GM21723 (cell line): ENCODE results near the gene LDLRAP1.

ENCODE experiments used
- ATAC-seq: cut with Tn5 transposase; IDR thresholded peaks from one replicate; pipeline ENCODE4 v1.9.1; 2021; ENCODE audit warnings: mild to moderate bottlenecking, moderate library complexity; ENCODE audit not compliant: unreplicated experiment

Gene LDLRAP1

DNA sequence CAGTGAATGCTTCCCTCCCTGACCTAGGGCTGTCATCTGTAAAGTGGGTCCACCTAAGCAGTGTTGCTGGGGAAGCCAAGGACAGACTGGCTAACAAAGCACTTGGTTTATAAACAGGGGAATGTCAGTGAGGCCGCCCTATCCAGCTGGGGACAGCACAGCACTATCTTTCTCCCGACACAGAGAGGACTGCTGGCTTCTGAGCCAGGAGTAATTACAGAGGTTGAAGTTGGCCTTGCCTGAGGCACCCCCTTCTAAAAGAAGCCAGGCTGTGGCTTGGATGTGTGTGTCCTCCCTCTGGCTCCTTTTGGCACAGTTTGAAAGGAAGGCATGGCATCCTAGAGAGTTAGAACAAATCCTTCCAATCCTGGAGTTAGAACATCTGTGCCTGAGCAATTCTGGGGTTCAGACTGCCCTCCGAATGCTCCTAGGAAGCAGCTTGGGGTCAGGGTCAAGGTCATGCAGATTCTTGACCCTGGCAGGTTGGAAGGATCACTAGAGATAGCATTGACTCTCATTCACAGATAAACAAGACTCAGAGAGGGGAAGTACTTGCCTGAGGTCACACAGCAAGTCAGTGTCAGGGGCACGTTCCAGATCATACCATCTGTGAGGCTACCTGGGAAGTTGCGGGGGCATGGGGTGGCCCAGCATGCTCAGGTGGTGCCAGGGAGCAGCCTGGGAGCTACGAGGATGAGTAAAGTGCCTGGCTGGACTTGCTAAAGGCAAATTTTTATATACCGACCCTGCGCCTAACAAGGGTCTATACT is 1.3 kb upstream of the LDLRAP1 start:
- no peak for ATAC-seq

DNA sequence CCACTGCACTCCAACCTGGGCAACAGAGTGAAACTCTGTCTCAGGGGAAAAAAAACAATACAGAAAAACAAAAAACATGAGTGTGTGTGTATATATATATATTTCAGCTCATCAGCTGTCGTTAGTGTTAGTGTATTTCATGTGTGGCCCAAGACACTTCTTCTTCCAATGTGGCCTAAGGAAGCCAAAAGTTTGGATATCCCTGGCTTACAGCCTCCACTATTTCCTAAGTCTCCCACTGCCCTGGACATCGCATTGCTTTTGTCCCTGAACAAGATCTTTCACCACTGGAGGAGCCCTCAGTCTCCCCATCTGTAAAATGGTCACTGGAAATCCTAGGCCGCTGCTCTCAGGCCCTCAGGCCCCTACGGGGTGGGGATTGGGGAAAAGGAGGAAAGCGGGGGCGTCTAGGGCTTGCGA is 391 bp upstream of the LDLRAP1 start:
- peak; percentile 12 for ATAC-seq

DNA sequence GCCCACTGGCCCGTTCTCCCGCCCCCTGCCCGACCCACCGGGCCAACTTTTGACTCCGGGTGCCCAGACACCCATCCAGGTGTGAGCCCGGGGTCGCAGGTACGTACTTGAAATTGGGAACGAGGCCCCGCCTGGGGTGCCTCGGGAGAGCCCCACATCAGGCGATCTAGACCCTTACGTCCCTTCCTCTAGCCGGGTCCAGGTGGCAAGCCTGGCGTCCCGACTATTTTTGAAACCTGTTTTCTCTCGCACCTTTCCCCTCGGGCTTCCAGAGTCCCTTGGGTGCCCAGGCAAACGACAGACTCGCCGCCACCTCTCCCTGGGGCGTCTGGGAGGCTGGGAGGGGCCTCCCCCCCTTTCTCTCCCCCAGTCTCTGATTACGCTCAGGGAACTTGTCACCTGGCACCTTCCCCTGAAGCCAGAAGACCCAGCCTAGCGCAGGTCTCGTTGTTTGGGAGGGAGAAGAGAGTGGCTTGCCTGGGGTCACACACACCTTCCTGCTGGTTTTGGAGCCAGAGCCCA is 898 bp downstream of the LDLRAP1 start:
- ATAC-seq = no peak

DNA sequence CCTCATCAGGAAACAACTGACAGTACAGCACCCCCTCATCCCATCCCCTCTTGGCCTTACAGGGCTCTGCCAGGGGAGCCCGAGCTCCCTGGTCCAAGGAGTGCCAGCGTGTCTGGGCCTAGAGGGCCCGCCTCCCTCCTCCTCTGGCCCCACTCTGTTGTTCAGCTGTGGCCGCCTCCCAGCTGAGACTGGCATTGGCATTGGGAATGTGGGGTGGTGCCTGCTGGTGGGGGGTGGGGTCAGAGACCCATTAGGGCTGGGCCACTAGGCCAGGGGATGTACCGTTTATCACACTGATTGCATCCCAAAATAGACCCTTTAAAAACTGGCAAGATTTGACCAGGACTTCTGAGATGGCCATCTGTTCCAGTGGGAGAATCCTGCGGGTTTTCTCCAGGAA is 1.4 kb downstream of the LDLRAP1 start:
- no peak for ATAC-seq

DNA sequence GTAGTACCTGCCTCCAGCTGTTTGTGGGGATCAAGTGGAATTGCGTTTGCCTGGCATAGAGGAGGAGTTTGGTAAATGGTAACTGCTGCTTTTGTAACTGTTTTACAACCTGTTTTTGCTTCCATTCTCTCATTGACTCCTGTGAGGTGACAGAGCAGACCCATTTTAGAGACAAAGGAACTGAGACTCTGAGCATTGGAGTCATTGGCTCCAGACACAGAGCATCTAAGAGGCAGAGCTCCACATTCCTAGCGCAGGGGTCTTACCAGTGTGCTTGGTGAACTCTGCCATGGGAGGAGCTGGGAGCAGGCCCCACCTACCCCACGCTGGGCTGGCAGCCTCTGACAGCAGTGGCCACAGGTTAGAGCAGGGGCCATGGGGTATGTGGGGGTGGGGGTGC is 2.4 kb downstream of the LDLRAP1 start:
- ATAC-seq = no peak

DNA sequence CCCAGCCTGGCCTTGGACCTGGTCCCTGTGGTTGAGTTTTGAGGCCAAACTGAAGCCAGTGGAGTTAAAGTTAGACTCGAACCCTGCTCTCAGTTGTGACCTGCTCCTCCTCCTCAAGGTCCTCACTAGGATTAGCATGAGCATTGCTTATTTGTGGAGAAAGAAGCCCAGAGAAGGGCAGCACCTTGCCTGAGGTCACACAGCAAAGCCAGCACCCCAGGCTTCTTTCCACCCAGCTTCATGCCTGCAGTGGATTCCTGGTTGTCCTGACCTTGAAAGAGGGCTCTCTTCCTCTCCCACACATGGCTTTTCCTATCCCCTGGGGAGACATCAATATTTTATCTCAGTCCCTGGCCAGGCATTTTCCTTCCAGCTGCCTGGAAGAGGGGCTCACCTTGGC is 2.8 kb downstream of the LDLRAP1 start:
- no peak for ATAC-seq

DNA sequence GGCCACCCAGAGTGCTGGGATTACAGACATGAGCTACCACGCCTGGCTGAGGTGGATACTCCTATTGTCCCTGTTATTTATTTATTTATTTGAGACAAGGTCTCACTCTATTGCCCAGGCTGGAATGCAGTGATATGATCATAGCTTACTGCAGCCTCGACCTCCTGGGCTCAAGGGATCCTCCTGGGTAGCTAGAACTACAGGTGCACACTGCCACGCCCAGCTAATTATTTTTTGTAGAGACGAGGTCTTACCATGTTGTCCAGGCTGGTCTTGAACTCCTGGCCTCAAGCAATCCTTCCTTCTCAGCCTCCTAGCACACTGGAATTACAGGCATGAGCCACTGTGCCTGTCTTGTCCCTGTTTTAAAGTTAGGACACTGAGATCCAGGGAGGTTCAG is 5.2 kb downstream of the LDLRAP1 start:
- ATAC-seq = no peak

DNA sequence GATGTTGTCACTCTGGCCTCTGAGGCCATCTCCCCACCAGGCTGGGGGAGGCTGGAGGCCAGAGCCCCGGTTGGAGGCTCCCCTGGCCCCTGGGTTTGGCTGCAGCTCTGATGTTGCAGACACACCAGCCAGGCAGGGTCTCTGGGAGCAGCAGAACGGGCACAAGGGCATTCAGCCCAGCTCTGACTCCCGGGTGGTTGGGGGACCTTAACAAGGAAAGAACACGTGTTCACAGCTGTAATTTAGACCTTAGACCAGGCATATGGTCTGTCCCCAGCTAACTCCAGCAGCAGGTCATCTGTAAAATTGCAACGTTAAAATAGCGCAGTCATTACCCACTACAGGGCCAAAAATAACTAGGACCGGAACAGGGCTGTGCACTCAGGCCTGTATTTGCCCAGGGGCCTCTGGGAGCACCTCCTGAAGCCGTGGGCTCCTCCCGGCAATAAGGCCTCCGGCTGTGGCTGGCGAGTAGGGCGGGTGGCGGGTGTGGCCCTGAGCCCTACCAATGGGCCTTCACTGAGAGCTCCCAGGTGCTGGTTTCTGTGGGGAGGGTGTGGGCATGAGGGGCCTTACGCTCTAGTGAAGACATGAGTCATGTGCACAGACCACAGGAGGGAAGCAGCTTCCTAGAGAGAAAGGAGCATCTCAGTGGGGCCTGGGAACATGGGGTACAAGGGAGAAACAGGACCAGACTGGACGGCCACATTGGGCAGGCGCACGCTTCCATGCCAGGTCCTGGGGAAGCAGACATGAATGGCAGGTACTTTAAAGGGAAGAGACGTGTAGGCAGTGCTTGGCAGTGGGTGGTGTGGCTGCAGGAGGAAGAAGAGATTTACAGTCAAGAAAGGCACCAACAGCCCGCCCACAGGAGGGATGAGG is 6.1 kb downstream of the LDLRAP1 start:
- ATAC-seq = peak; percentile 90

DNA sequence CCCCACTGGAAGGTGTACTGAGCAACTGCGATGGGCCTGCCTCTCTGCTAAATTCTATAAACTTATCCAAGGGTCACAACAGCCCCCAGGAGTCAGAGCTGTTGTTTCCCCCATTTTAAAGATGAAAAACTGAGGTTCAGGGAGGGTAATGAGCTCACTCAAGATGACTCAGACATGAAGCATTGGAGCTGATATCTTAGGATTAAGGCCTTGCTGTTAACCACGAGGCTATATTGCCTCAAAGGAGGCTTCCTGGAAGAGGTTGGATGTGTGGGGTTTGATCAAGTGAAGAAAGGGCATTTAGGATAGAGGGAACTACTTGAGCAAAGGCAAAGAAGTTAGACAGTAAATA is 6.7 kb downstream of the LDLRAP1 start:
- no peak for ATAC-seq

DNA sequence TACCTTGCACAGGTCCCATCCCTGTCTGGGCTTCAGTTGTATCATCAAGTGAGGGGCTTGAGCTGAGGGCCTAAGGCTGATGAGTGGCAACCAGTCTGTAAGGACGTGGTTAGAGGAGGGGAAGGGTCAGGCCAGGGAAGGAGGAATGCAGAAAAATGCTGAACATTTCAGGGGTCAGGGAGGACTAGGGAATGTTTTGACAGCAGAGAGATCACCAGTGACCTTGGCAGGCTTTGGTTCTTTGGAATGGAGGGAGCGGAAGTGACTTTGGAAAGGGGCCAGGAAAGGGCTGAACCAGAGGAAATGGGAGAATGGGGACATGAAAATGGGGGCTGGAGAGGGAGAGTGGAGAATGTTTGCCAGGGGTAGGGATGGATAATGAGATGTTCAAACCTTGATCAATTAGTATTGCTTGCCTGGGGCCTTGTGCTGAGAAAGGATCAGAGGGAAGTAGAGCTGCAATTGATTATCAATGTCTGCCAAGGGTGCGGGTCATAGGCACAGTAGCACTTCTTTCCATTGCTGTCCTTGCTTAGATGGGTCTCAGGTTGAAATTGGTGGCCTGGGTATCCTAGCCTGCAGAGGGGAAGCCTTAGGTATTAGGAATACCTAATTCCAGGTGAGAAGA is 7.4 kb downstream of the LDLRAP1 start:
- no peak for ATAC-seq

DNA sequence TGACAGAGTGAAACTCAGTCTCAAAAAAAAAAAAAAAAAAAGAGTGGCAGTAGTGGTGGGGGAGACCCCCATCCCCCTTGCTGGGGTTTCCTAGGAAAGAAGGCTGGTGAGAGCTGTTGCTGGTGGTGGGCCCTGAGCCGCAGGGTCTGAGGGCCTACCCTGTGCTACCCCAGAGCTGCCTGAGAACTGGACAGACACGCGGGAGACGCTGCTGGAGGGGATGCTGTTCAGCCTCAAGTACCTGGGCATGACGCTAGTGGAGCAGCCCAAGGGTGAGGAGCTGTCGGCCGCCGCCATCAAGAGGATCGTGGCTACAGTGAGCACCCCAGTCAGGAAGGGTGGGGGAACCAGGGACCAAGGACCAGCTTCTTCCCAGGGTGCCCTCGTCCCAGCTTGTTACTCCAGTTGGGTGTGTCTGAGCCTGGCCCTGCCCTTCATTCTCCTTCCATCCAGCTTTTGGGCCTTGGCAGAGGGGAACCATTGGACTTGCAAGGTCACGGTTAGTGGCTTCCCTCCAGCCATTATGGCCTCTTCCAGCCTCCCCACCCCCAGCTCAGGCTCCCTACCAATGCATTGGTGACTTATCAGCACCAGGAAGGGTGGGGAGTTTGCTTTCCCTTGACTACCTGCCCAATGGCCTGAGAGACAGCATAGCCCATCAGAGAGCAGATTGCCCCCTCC is 10.5 kb downstream of the LDLRAP1 start:
- no peak for ATAC-seq

DNA sequence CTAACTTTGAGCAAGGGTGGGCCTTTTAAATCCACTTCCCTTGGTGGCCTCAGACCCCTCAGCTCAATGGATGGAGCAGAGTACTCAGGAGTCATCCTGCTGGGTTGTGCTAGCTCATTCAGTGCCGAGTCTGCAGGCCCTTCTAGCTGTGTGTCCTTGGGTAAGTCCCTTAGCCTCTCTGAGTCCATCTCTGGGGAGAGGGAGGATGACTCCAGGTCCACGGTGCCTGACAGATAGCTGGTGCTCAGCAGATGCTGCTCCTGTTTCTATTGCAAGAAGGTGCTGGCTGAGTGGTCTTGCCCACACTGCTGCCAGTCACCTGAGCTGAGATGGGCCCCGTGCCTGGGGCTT is 11.0 kb downstream of the LDLRAP1 start:
- no peak for ATAC-seq

DNA sequence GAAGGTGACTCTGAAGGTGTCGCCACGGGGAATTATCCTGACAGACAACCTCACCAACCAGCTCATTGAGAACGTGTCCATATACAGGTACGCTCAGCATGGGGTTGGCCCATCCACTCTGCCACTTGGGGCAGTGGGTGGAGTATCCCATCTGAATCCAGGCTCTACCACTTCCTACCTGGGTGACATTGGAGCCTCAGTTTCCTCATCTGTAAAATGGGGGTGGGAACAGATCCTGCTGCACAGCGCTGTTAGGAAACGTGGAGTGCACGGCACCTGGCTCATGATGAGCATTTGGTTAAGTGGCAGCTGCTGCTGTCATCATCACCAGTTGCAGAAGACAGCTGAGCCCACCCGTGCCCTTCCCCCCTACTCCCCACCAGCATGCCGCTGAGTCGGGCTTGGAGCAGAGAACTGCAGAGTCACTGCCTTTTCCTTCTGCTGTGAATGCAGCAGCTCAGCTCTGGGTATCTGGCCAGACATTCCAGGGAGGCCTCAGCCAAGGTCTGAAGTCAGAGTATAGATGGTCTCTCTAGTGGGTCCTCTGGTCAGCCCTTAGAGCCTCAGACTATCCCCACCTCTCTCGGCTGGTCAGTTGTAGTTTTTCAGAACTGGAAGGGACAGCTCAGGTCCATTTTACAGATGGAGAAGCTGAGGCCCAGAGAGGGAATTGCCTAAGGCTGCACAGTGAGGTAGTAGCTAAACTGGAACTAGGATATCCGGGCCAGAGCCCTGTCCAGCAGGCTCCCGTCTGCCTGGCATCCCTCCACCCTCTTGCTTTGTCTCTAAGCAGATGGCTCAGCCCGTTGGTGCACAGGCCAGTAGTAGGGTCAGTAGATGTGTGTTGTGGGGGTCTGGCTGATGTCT is 11.7 kb downstream of the LDLRAP1 start:
- ATAC-seq = no peak

DNA sequence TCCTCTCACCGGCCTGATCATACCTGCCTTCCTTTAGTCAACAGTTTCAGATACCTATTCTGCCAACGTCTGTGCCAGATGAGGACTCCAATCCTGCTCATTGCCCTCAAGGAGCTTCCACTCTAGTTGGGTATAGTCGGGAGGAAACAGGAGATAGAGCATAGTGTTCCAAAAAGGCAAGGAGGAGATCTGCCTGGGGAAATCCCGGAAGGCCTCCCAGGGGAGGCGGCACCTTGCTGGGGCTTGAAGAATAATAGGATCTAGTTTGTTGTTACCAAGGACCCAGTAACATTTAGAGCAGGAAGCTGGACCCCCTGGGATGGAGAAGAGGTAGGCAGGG is 12.3 kb downstream of the LDLRAP1 start:
- no peak for ATAC-seq

DNA sequence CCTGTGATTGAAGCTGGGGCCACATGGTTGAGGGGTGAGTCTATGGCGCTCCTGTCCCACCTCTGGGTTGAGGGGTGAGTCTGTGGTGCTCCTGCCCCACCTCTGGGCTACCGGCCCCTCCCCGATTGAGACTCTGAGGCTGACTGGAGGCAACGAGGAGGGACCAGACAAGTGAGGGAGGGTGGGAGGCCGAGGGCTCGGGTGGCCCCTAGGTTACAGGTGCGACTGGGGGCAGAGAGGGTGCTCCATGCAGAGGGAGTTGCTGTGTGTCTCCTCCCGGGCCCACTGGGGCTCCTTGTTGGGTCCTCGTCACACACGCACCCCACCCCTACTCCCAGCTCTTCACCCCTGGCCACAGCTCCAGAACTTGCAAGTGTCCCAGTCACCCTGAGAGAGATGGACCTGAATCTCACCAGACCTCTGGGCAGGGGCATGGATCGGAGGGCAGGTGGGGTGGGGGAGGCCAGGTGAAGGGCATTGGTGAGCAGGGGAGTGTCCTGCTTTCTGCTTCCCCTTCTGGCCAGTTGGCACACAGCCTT is 12.8 kb downstream of the LDLRAP1 start:
- ATAC-seq = no peak

DNA sequence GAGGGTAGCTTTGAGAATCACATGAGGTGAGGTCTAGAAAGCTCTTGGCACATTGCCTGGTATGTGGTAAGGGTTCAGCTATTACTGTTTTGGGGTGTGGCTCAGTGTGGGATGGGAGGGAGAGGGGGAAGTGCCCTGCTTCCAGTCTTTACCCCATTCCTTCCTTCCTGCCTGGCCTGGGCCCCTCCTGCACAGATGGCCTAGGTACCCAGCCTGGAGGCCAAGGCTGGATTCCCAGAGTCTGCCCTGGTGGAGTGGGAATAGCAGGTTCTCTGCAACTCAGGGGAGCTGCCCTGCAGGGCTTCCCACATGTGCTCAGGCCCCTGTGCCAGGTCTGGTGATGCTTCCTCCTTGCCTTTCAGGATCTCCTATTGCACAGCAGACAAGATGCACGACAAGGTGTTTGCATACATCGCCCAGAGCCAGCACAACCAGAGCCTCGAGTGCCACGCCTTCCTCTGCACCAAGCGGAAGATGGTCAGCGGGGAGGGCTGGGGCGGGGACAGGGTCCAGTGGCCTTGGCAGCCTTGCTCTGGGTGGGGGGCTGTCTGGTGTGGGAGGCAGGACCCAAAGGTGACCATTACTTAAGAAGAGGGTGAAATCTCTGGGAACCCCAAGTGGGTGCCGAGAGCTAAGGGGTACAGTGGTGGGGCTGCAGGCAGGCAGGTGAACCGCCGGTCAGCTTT is 13.5 kb downstream of the LDLRAP1 start:
- no peak for ATAC-seq

DNA sequence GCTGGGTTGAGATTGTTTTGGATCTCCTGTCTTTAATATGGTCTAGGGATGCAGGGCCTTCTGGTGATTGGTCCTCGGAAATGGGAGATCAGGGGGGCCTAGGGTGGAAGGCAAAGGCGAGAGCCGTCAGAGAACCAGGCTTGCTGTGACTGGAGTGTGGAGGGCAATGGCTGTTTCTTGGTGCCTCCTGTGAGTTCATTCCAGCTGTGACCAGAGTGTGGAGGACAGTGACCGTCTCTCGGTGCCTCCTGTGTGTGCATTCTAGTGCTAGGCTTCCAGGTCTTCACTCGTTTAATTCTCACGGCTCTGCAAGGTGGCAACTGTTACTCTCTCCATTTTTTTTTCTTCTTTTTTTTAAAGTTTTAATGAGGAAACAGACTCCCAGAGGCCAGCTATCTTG is 14.1 kb downstream of the LDLRAP1 start:
- ATAC-seq = no peak

DNA sequence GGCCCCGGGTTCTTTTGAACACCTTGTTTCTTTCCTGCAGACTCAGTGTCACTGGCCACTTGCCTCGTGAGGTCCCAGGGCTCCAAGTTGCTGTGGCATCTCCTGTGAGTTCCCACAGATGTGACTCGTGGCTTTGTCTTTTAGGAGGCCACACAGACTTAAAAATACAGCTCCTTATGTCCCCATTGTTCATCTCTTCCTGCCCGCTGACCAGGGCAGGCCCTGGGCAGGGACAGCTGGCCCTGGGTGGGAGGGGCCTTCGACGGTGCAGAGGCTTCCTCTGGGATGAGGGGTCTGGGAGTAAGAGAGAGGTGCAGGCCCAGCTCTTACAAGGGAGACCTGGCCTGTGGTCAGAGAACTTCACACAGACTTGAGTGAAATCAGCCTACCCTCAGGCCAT is 15.6 kb downstream of the LDLRAP1 start:
- ATAC-seq = no peak

DNA sequence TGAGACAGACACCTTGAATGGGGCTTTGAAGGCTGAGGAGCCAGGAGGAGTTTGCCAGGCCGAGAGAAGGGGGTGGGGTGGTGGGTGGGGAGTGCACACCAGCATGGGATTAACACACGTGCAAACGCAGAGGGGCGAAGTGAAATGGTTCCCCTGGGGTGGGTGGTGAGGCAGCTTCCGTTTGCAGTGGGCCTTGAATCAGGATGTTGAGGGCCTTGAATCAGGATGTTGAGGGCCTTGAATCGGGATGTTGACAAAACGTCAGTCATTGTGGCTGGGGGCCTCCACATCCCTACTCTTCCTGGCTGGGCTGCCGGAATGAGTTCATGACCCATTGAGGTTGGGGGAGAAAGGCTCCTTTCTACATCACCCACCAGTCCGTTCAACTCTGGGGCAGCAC is 16.6 kb downstream of the LDLRAP1 start:
- no peak for ATAC-seq

DNA sequence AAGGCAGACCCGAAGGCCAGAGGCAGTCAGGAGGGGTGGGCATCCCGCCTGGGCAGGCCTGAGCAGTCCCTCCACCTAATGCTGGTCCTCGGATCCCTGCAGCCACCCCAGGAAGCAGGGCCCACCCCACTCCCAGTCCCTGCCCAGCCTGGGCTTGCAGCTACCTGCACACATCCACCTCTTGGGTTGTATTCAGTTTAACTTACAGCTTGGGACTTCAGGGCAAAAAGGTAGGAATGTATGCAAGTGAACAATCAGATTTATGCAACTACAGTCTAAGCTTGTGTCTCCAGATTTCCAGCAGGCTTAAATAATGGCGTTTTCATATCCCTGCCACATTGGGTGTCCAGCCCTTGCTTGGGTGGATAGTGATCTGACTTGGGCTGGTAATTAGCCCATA is 17.4 kb downstream of the LDLRAP1 start:
- no peak for ATAC-seq
